ENCODE data around the gene DNHD1. TPM values are rescaled to one million over a fixed set of nuclear protein-coding genes. Genes with fewer than 3 reads are reported as not detected.

Gene DNHD1
- total RNA-seq, 2 experiments from 2014 or later, result 20.9 to 21.0 TPM

DNA sequence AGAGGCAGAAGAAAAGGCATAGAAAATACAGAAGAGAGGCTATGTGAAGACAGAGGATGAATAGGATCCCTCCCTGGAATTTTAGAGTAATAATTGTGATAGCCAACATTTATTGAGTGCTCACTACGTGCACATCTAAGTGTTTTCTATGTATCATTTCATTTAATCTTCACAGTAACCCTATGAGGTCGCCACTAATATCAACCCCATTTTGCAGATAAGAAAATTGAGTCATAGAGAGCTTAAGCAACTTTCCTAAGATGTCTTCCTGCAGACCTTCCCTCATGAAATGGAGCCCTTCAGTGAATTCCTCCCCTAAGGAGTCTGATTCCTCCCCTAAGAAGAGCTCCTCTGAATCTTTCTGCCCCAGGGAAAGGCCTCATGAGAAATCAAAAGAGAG is 68.2 kb downstream of the DNHD1 start:
- ChIA-PET POLR2A (no interaction called here), CTCF (interaction anchor here (0.7 kb wide), 1 partner anchor 187 kb away, joined by 3 read pairs; no protein-coding TSS in a partner anchor)
- H3K27me3 Mint-ChIP-seq, result no peaks in the 10 kb centered on the region
- H3K9me3 Mint-ChIP-seq (ENCODE audit: low read depth), result no peaks in the 10 kb centered on the region
- H3K4me3 Mint-ChIP-seq, result no peak overlapping the region
- ATAC-seq (no peak), DNase-seq (no peak)
- intact Hi-C loops (cut with DNase I, micrococcal nuclease), result no loop called here
- H3K36me3 Mint-ChIP-seq (ENCODE audit: low read depth), result peaks cover 11% of the 10 kb centered on the region
- no peaks in the 10 kb centered on the region for H3K4me1 Mint-ChIP-seq
- H3K27ac Mint-ChIP-seq, result no peak overlapping the region

DNA sequence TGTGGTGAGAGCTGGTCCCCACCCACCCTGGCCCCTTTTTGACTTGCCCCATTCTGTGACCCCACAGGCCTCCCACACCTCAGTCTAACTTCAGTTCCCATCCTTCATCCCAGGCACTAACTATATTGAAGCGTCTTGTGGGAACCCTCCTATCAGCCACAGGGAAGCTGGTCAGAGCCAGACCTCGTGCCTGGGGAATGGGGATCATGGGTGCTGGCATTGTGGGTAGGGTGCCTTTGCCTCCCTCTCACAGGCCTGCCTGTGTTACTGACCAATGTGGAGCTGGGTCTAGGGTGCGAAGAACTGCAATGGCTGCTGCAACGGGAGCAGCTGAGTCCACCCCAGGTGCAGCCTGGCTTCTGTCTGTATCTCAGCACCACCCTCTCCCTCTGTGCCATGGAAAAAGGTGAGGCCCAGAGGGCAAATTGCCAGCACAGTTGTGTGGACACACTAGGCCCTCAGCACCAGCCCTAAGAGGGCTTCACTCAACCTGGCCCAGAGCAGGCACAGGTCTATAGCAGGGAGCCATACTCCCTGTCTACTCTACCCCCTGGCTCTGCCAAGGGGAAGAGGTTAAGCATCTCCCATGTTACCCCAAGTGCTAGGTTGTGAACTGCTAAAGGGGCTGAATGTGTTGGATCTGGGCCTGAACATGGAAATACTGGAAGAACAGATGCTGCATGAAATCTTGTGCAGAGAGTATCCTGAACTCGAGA is 69.1 kb downstream of the DNHD1 start:
- H3K4me1 Mint-ChIP-seq, result no peaks in the 10 kb centered on the region

DNA sequence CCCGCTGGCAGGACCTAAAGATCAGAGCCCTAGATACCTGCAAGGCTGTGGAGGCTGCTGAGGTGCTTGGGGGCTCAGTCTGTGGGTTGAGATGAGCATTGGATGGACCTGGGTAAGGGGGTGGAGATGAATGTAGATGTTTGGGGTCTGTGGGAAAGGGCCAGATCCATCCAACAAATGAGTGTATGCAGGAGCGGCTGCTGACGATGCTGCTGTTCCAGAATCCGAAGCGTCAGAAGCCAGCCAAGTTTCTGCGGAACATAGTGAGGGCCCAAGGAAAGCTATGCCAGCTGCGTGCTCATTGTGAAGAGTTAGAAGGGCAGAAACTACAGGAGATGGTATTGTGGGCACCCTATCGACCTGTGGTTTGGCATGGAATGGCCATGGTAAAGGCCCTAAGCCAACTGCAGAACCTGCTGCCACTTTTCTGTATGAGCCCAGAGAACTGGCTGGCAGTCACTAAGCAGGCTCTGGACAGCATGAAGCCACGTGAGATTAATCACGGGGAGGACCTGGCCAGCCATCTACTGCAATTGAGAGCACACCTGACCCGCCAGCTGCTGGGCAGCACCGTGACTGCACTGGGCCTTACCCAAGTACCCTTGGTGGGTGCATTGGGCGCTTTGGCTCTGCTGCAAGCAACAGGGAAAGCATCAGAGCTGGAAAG is 69.8 kb downstream of the DNHD1 start:
- Mint-ChIP-seq H3K4me3 (no peak overlapping the region), H3K4me1 (peaks cover under 1% of the 10 kb centered on the region), H3K36me3 (ENCODE audit: low read depth) (peaks cover 13% of the 10 kb centered on the region), H3K9me3 (ENCODE audit: low read depth) (no peaks in the 10 kb centered on the region), H3K27me3 (no peaks in the 10 kb centered on the region), H3K27ac (no peak overlapping the region)
- POLR2A ChIA-PET, result no interaction called here
- DNase-seq (no peak), ATAC-seq (no peak)
- intact Hi-C loops (cut with DNase I, micrococcal nuclease), result no loop called here
- CTCF ChIA-PET, result no interaction called here

More for the DNA sequence above, 69.1 kb downstream of the DNHD1 start:
- ATAC-seq, result no peak
- no peaks in the 10 kb centered on the region for H3K9me3 Mint-ChIP-seq (ENCODE audit: low read depth)
- no peak overlapping the region for H3K27ac Mint-ChIP-seq
- no peak for DNase-seq
- ChIA-PET POLR2A (no interaction called here), CTCF (interaction anchor here (0.7 kb wide), 1 partner anchor 187 kb away, joined by 3 read pairs; no protein-coding TSS in a partner anchor)
- H3K4me3 Mint-ChIP-seq, result no peak overlapping the region
- peaks cover 11% of the 10 kb centered on the region for H3K36me3 Mint-ChIP-seq (ENCODE audit: low read depth)
- intact Hi-C loops (cut with DNase I, micrococcal nuclease), result no loop called here
- no peaks in the 10 kb centered on the region for H3K27me3 Mint-ChIP-seq

DNA sequence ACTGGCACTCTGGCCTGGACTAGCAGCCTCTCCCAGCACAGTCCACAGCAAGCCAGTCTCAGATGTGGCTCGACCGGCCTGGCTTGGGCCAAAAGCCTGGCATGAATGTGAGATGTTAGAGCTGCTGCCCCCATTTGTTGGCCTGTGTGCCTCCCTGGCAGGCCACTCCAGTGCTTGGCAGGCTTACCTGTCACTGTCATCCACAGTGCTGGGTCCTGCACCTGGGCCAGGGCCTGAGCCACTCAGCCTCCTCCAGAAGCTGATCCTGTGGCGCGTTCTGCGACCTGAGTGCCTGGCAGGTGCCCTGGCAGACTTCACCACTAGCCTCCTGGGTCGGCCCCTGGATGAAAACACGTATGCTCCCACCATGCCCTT is 70.3 kb downstream of the DNHD1 start:
- Mint-ChIP-seq H3K27ac (no peak overlapping the region), H3K4me1 (peaks cover 2% of the 10 kb centered on the region), H3K27me3 (no peaks in the 10 kb centered on the region), H3K4me3 (no peak overlapping the region), H3K9me3 (ENCODE audit: low read depth) (no peaks in the 10 kb centered on the region), H3K36me3 (ENCODE audit: low read depth) (peaks cover 15% of the 10 kb centered on the region)
- CTCF ChIA-PET, result interaction anchor here (0.9 to 1.0 kb wide), 2 partner anchors 188 to 213 kb away, joined by 3 read pairs; no protein-coding TSS in a partner anchor
- no peak for DNase-seq
- intact Hi-C loops (cut with DNase I, micrococcal nuclease), result no loop called here
- ATAC-seq, result no peak
- POLR2A ChIA-PET, result no interaction called here

DNA sequence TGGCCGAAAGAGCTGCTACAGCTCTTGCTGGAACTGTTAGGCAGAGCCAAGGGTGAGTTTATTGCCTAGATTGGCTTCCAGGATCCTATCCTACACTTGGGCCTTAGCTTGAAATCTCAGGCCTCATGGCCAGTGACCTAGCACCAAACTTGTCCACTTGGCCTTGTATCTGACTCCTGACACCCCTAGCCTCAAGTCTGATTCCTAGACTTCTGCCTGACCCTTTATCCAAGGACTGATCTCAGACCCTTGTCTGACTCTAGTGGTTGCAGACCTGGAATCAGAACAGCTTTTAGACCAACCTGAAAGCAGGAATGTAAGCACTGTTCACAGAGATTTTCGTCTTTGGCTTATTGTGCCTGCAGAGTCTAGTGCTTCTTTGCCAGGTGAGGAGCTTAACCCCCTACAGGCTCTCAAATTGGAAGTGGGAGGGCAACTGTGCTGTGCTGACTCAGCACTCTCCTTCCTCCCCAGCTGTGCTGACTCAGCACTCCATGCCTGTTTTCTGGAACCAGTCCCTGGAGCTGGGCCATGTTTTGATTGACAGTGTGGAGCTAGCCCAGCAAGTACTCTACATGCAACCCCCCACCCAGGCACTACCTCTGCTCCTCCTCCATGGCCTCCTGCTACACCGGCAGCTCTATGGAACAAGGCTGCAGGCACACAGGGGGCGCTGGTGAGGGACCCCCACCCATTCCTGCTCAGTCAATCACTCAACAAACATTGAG is 71.3 kb downstream of the DNHD1 start:
- ChIA-PET CTCF (interaction anchor here (0.6 to 1.0 kb wide), 3 partner anchors 189 to 454 kb away, joined by 3 read pairs; no protein-coding TSS in a partner anchor), POLR2A (no interaction called here)
- H3K4me1 Mint-ChIP-seq, result peaks cover 2% of the 10 kb centered on the region
- no peak overlapping the region for H3K4me3 Mint-ChIP-seq
- peaks cover 14% of the 10 kb centered on the region for H3K36me3 Mint-ChIP-seq (ENCODE audit: low read depth)
- ATAC-seq (no peak), DNase-seq (no peak)
- intact Hi-C loops (cut with DNase I, micrococcal nuclease), result no loop called here
- no peaks in the 10 kb centered on the region for H3K9me3 Mint-ChIP-seq (ENCODE audit: low read depth)
- no peak overlapping the region for H3K27ac Mint-ChIP-seq
- H3K27me3 Mint-ChIP-seq, result no peaks in the 10 kb centered on the region

DNA sequence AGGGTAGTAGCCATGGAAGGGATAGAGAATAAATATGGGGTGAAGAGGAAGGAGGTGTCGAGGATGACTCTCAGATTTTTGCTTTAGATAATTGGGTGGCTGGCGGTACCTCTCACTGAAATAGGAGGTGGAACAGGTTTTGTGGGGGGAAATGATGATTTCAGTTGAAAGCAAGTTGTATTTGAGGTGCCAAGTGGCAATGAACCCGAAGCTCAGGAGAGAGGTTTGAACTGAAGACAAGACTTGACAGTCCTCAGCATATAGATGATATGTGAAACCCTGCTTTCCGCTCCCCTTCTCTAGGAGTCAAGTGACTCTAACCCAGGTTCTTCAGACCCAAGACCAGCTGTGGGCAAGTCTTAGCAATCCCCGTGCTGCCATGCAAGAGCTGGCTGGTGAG is 72.6 kb downstream of the DNHD1 start:
- ATAC-seq (no peak), DNase-seq (no peak)
- no peak overlapping the region for H3K4me3 Mint-ChIP-seq
- intact Hi-C loops (cut with DNase I, micrococcal nuclease), result no loop called here
- POLR2A ChIA-PET, result no interaction called here
- no peaks in the 10 kb centered on the region for H3K9me3 Mint-ChIP-seq (ENCODE audit: low read depth)
- no peaks in the 10 kb centered on the region for H3K27me3 Mint-ChIP-seq
- CTCF ChIA-PET, result interaction anchor here (1.1 to 1.4 kb wide), 2 partner anchors 126 to 137 kb away, joined by 3 to 4 read pairs; no protein-coding TSS in a partner anchor
- H3K27ac Mint-ChIP-seq, result no peak overlapping the region
- H3K4me1 Mint-ChIP-seq, result peaks cover 2% of the 10 kb centered on the region
- H3K36me3 Mint-ChIP-seq (ENCODE audit: low read depth), result peaks cover 17% of the 10 kb centered on the region

DNA sequence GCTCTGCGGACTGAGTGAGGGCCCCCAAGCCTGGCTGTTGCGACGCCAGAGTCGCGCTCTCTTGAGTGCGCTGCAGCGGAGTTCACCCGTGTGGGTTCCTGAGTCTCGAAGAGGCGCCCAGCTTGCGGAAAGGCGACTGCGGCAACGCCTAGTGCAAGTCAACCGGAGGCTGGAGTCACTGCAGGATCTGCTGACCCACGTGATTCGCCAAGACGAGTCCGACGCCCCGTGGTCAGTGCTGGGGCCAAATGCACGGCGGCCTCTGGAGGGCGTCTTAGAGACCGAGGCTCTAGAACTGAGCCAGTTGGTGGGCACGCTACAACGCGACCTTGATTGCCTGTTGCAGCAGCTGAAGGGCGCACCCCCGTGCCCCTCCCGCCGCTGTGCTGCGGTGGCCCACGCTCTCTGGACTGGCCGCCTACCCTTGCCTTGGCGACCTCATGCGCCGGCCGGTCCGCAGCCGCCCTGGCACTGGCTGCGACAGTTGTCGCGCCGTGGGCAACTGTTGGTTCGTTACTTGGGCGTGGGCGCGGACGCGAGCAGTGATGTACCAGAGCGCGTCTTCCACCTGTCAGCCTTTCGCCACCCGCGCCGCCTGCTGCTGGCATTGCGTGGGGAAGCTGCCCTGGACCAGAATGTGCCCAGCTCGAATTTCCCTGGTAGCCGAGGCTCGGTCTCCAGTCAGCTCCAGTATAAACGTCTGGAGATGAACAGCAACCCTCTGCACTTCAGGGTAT is 73.8 kb downstream of the DNHD1 start:
- no peaks in the 10 kb centered on the region for H3K9me3 Mint-ChIP-seq (ENCODE audit: low read depth)
- no peak overlapping the region for H3K4me3 Mint-ChIP-seq
- no peaks in the 10 kb centered on the region for H3K27me3 Mint-ChIP-seq
- ATAC-seq, result no peak
- intact Hi-C loops (cut with DNase I, micrococcal nuclease), result no loop called here
- POLR2A ChIA-PET, result no interaction called here
- H3K4me1 Mint-ChIP-seq, result peaks cover 7% of the 10 kb centered on the region
- CTCF ChIA-PET, result interaction anchor here (0.6 to 1.4 kb wide), 3 partner anchors 135 to 208 kb away, joined by 3 read pairs; no protein-coding TSS in a partner anchor
- peaks cover 16% of the 10 kb centered on the region for H3K36me3 Mint-ChIP-seq (ENCODE audit: low read depth)
- no peak overlapping the region for H3K27ac Mint-ChIP-seq
- DNase-seq, result no peak

DNA sequence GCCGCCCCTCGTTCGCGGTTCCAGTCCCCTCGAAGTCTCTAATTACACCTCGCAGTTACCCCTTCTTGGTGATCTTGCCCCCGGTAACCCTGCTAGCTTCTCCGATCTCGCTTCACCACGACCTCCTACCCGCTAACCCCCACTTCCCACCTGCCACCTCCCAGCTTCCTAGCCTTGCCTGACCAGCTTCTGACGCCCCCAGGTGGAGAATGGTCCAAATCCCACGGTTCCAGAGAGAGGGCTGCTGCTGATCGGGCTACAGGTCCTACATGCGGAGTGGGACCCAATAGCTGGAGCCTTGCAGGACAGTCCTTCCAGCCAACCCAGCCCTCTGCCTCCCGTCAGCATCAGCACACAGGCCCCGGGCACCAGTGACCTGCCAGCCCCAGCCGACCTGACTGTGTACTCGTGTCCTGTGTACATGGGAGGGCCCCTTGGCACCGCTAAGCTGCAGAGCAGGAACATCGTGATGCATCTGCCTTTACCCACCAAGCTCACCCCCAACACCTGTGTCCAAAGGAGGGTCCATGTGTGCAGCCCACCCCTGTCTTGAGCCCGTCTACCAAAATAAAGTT is 74.4 kb downstream of the DNHD1 start:
- no peak overlapping the region for H3K27ac Mint-ChIP-seq
- intact Hi-C loops (cut with DNase I, micrococcal nuclease), result no loop called here
- POLR2A ChIA-PET, result no interaction called here
- no peak overlapping the region for H3K4me3 Mint-ChIP-seq
- peaks cover 16% of the 10 kb centered on the region for H3K36me3 Mint-ChIP-seq (ENCODE audit: low read depth)
- no peaks in the 10 kb centered on the region for H3K9me3 Mint-ChIP-seq (ENCODE audit: low read depth)
- ATAC-seq, result no peak
- no peaks in the 10 kb centered on the region for H3K27me3 Mint-ChIP-seq
- no peak for DNase-seq
- CTCF ChIA-PET, result no interaction called here
- peaks cover 7% of the 10 kb centered on the region for H3K4me1 Mint-ChIP-seq

DNA sequence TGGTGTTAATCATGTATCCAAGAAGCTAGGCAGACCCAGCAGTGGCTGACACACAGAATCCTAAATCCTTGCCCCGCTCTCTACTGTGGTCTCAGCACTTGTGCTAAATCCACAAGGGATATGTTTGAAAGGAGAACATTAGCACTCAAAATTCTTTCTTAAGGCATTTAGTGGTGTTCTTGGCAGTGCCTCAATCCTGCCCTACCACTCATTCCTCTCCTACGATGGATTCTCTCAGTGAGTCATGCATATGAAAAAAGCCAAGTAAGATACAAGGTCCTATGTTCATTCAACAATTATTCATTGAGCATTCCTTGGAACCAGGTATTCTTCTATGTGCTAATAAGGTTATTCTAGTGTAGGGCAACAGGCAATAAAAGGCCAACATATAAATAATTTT is 75.1 kb downstream of the DNHD1 start:
- CTCF ChIA-PET, result no interaction called here
- Mint-ChIP-seq H3K36me3 (ENCODE audit: low read depth) (peaks cover 16% of the 10 kb centered on the region), H3K9me3 (ENCODE audit: low read depth) (no peaks in the 10 kb centered on the region), H3K4me3 (no peak overlapping the region), H3K4me1 (peaks cover 7% of the 10 kb centered on the region), H3K27ac (no peak overlapping the region), H3K27me3 (no peaks in the 10 kb centered on the region)
- POLR2A ChIA-PET, result no interaction called here
- DNase-seq (no peak), ATAC-seq (no peak)
- intact Hi-C loops (cut with DNase I, micrococcal nuclease), result no loop called here

DNA sequence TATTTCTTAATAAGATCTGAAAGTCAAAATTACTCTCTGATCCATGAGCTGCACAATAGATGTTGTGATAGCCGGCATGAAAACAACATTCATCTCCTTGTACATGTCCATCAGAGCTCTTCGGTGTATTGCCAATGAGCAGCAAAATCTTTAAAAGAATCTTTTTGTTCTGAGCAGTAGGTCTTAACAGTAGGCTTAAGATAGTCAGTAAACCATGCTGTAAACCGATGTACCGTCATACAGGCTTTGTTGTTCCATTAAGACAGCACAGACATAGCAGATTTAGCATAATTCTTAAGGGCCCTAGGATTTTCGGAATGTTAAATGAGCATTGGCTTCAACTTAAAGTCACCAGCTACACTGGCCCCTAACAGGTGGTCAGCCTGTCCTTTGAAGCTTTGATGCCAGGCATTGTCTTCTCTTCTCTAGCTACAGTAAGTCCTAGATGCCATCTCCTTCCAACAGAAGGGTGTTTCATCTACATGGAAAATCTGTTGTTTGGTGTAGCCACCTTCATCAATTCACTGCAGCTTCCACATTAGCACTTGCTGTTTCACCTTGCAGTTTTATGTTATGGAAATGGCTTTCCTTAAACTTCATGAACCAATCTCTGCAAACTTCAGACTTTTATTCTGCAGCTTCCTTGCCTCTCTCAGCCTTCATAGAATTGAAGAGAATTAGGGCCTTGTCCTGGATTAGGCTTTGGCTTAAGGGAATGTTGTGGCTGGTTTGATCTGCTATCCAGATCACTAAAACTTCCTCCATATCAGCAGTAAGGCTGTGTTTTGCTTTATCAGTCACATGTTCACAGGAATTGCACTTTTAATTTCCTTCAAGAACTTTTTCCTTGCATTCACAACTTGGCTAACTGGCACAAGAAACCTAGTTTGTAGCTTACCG is 78.0 kb downstream of the DNHD1 start:
- Mint-ChIP-seq H3K4me3 (no peak overlapping the region), H3K9me3 (ENCODE audit: low read depth) (no peaks in the 10 kb centered on the region), H3K27ac (no peak overlapping the region), H3K27me3 (no peaks in the 10 kb centered on the region), H3K36me3 (ENCODE audit: low read depth) (peaks cover 12% of the 10 kb centered on the region), H3K4me1 (peaks cover 7% of the 10 kb centered on the region)
- ChIA-PET POLR2A (no interaction called here), CTCF (interaction anchor here (0.7 to 1.1 kb wide), 2 partner anchors 12 to 111 kb away, joined by 3 read pairs; no protein-coding TSS in a partner anchor)
- ATAC-seq (no peak), DNase-seq (no peak)
- intact Hi-C loops (cut with DNase I, micrococcal nuclease), result no loop called here
